SJSA1 (cell line): ENCODE measurements around the gene PLAAT2. TPM values are rescaled to one million over a fixed set of nuclear protein-coding genes. Genes with fewer than 3 reads are reported as not detected.

Source experiments
- DNase-seq, 2 experiments: peaks; one replicate each; pipeline ENCODE4 v3.0.0-alpha.2; 2015 to 2020; ENCODE audit warnings: low spot score in 2 of 2, low read depth in 1 of 2
- H3K27ac ChIP-seq: fragments of 250-450 bp; sonication (Bioruptor Pico); 2 replicates; pipeline ENCODE4 v1.5.1; 2020; ENCODE audit warnings: mild to moderate bottlenecking, moderate library complexity
- H3K27me3 ChIP-seq: fragments of 250-450 bp; sonication (Bioruptor Pico); replicated peaks from 2 replicates; pipeline ENCODE4 v1.5.1; 2020; ENCODE audit warnings: mild to moderate bottlenecking, moderate library complexity
- H3K36me3 ChIP-seq: fragments of 250-450 bp; sonication (Bioruptor Pico); 2 replicates; pipeline ENCODE4 v1.5.1; 2020; ENCODE audit warnings: mild to moderate bottlenecking
- H3K4me1 ChIP-seq: fragments of 250-450 bp; sonication (Bioruptor Pico); replicated peaks from 2 replicates; pipeline ENCODE4 v1.6.1; 2021; ENCODE audit warnings: mild to moderate bottlenecking
- H3K4me3 ChIP-seq: fragments of 250-450 bp; sonication (Bioruptor Pico); 2 replicates; pipeline ENCODE4 v1.5.1; 2020; ENCODE audit warnings: mild to moderate bottlenecking
- H3K9me3 ChIP-seq: fragments of 250-450 bp; sonication (Bioruptor Pico); replicated peaks from 2 replicates; pipeline ENCODE4 v1.5.1; 2020; ENCODE audit warnings: mild to moderate bottlenecking
- total RNA-seq: library from RNA; depleted of rRNA; stranded (reverse); fragments of >200 nt; shearing (Covaris generic); gene quantifications from 2 replicates; pipeline ENCODE4 v1.2.3, GENCODE V29; 2014

The PLAAT2 gene
- total RNA-seq, 1 experiment from 2014 or later = 0.39 TPM

GRCh38 chr11:63567044-63567840 is 4.1 kb upstream of the PLAAT2 start:
- Histone ChIP-seq H3K4me3 (no peak overlapping the region), H3K4me1 (peaks cover 31% of the 10 kb centered on the region), H3K27ac (peak overlapping the region; percentile 91), H3K27me3 (no peaks in the 10 kb centered on the region), H3K36me3 (no peaks in the 10 kb centered on the region), H3K9me3 (no peaks in the 10 kb centered on the region)
- peak; percentile 96 to 99 for DNase-seq

GRCh38 chr11:63564784-63565350 is 1.7 kb upstream of the PLAAT2 start:
- DNase-seq = peak; percentile 28 to 36

GRCh38 chr11:63564056-63564774 is 1.0 kb upstream of the PLAAT2 start:
- H3K27ac ChIP-seq = no peak overlapping the region
- H3K4me1 ChIP-seq = peaks cover 36% of the 10 kb centered on the region
- H3K36me3 ChIP-seq = no peaks in the 10 kb centered on the region
- no peaks in the 10 kb centered on the region for H3K27me3 ChIP-seq
- no peak overlapping the region for H3K4me3 ChIP-seq
- H3K9me3 ChIP-seq = no peaks in the 10 kb centered on the region
- DNase-seq = peak in 1 of 2 experiments; percentile 40

More at GRCh38 chr11:63564784-63565350, 1.7 kb upstream of the PLAAT2 start:
- no peaks in the 10 kb centered on the region for H3K9me3 ChIP-seq
- peaks cover 36% of the 10 kb centered on the region for H3K4me1 ChIP-seq
- no peak overlapping the region for H3K4me3 ChIP-seq
- H3K27me3 ChIP-seq = no peaks in the 10 kb centered on the region
- H3K27ac ChIP-seq = no peak overlapping the region
- H3K36me3 ChIP-seq = no peaks in the 10 kb centered on the region

GRCh38 chr11:63560506-63561180 is 2.5 kb downstream of the PLAAT2 start:
- Histone ChIP-seq H3K9me3 (no peaks in the 10 kb centered on the region), H3K4me1 (peaks cover 14% of the 10 kb centered on the region), H3K4me3 (no peak overlapping the region), H3K27ac (no peak overlapping the region), H3K27me3 (no peaks in the 10 kb centered on the region), H3K36me3 (no peaks in the 10 kb centered on the region)
- DNase-seq = peak in 1 of 2 experiments; percentile 37

DNA sequence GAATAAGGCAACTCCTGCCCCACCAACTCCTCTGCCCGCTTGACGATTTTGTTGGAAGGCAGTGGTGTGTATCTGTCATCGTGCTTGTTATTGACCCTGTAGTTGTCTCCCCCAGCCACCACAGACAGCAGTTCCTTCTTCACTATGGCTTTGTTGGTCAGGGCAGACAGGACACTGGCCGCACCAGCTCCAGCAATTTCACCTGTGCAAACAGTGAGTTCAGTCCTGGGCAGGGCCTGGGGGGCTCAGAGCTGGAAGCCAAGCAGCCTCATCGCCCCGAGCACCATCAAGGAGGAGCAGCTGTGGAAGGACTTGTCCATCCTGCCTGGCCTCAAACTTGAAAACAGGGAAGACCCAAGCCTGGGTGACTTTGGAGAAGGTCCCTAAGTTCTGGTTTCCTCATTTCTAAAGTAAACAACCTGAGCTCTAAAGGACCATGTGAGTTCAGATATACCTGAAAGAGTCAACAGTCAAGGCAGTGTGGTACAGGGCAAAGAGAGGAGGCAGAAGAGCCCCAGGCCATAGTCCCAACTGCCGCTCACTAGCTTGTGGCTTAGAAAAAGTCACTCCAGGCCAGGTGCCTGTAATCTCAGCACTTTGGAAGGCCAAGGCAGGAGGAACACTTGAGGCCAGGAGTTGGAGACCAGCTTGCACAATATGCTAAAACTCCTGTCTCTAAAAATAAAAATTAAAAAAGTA is 4.6 kb downstream of the PLAAT2 start:
- no peak for DNase-seq
- Histone ChIP-seq H3K4me3 (no peak overlapping the region), H3K9me3 (no peaks in the 10 kb centered on the region), H3K36me3 (no peaks in the 10 kb centered on the region), H3K27me3 (no peaks in the 10 kb centered on the region), H3K4me1 (peaks cover 5% of the 10 kb centered on the region), H3K27ac (no peak overlapping the region)

DNA sequence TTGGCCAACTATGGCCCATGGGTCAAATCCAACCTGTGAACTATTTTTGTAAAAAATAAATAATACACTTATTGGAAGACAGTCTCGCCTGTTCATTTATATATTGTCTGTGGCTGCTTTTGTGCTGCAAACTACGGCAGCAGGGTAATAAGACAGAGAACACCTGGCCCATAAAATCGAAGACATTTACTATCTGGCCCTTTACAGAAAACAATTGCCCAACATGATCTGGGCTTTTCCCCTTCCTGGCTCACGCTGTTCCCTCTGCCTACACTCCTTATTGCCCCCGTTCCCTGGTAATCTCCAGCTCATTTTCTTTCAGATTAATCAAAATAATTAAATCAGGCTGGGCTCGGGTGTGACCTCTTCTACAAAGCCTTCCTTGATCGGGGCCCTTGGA is 5.6 kb downstream of the PLAAT2 start:
- no peak overlapping the region for H3K27ac ChIP-seq
- H3K36me3 ChIP-seq = no peaks in the 10 kb centered on the region
- H3K27me3 ChIP-seq = no peaks in the 10 kb centered on the region
- H3K4me3 ChIP-seq = no peak overlapping the region
- no peaks in the 10 kb centered on the region for H3K9me3 ChIP-seq
- DNase-seq = peak in 1 of 2 experiments; percentile 28
- peaks cover 5% of the 10 kb centered on the region for H3K4me1 ChIP-seq

- H3K27ac ChIP-seq = no peak overlapping the region
- H3K36me3 ChIP-seq = no peaks in the 10 kb centered on the region
- H3K4me3 ChIP-seq = no peak overlapping the region
- no peaks in the 10 kb centered on the region for H3K27me3 ChIP-seq
- H3K9me3 ChIP-seq = no peaks in the 10 kb centered on the region
- DNase-seq = no peak
- H3K4me1 ChIP-seq = peaks cover 5% of the 10 kb centered on the region
Observed at GRCh38 chr11:63556404-63557013, 6.7 kb downstream of the PLAAT2 start.

DNA sequence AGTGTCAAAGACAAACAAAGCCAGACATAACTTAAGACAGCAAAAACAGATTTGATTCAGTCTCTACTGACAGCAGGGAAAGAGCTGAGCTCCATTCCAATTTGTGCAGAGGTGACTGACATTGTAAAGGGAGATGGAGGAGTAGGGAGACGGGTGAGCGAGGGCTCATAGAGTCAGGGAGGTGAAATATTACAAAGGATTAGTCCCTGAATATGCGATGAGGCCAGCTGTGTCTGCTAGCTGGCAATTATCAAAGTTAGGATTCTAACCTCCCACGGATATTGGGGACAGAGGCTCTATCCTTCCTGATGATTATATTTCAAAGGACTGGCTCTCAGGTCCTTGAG is 8.3 kb downstream of the PLAAT2 start:
- H3K27me3 ChIP-seq = no peaks in the 10 kb centered on the region
- no peak overlapping the region for H3K4me3 ChIP-seq
- no peaks in the 10 kb centered on the region for H3K36me3 ChIP-seq
- H3K9me3 ChIP-seq = no peaks in the 10 kb centered on the region
- no peaks in the 10 kb centered on the region; the same call in 1 of the 2 replicates for H3K4me1 ChIP-seq
- DNase-seq = peak in 1 of 2 experiments; percentile 19
- H3K27ac ChIP-seq = no peak overlapping the region

DNA sequence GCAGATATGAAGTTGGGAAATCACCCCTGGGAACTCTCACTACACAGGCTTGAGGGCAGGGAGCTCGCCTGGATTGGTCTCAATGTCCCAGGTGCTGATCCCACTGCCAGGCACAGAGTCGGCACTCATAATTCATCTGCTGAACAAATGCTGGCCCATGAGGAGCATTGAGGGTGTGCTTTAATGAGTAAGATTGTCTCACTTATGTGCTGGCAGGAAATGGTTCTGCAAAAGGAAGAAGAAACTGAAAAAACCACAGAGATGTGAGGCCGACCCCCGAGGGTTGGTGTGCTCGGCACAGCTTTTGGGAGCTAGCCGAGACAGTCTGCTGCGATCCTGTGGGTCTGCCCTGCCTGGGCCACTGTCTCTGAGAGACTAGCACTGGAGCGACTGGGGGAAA is 9.4 kb downstream of the PLAAT2 start:
- Histone ChIP-seq H3K4me3 (no peak overlapping the region), H3K4me1 (no peaks in the 10 kb centered on the region; the same call in 1 of the 2 replicates), H3K27ac (no peak overlapping the region), H3K27me3 (no peaks in the 10 kb centered on the region), H3K9me3 (no peaks in the 10 kb centered on the region), H3K36me3 (no peaks in the 10 kb centered on the region)
- peak in 1 of 2 experiments; percentile 35 for DNase-seq

GRCh38 chr11:63552921-63553320 is 10.3 kb downstream of the PLAAT2 start:
- H3K4me1 ChIP-seq = no peaks in the 10 kb centered on the region; the same call in 1 of the 2 replicates
- H3K27ac ChIP-seq = no peak overlapping the region
- peak in 1 of 2 experiments; percentile 27 for DNase-seq
- H3K9me3 ChIP-seq = no peaks in the 10 kb centered on the region
- H3K36me3 ChIP-seq = no peaks in the 10 kb centered on the region
- H3K4me3 ChIP-seq = no peak overlapping the region
- no peaks in the 10 kb centered on the region for H3K27me3 ChIP-seq

DNA sequence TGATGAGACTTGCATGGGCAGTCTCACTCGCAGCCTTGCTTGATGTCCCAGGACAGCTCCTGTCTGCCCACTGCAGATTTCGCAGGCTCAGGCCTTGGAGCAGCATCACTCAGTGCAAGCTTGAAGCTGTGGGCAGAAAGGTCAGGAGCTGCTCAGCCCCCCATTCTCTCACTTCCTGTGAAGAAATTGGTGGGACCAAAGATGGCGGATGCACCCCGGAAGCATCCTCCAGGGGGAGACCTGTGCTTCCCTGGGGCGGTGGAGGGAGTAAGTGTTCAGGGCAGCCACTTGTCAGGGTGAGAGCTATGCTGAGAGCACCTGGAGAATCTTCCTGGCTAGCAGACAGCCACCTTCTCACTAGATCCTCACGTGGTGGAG is 11.3 kb downstream of the PLAAT2 start:
- H3K4me1 ChIP-seq = no peaks in the 10 kb centered on the region; the same call in 1 of the 2 replicates
- H3K9me3 ChIP-seq = no peaks in the 10 kb centered on the region
- no peaks in the 10 kb centered on the region for H3K36me3 ChIP-seq
- no peak overlapping the region for H3K27ac ChIP-seq
- DNase-seq = no peak
- H3K4me3 ChIP-seq = no peak overlapping the region
- H3K27me3 ChIP-seq = no peaks in the 10 kb centered on the region

DNA sequence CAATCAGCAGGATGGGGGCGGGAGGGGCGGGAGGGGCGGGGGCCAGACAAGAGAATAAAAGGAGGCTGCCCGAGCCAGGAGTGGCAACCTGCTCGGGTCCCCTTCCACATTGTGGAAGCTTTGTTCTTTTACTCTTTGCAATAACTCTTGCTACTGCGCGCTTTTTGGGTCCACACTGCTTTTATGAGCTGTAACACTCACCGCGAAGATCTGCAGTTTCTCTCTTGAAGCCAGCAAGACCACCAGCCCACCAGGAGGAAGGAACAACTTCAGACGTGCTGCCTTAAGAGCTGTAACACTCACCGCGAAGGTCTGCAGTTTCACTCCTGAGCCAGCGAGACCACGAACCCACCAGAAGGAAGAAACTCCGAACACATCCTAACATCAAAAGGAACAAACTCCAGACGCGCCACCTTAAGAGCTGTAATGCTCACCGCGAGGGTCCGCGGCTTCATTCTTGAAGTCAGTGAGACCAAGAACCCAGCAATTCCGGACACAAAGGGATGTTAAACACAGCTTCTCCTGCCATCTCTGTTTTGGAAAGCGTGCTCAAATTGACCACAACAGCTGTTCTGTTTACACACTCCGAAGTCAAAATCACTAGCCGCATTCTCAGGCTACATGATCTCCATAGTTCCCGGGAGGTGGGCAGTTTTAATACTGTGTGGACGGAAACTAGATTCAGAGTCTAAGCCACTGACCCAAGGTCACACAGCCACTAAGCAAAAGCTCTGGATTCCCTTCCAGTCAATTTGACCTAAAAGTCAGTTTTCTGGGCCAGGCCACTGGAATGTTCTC is 11.9 kb downstream of the PLAAT2 start:
- H3K4me3 ChIP-seq = no peak overlapping the region
- no peak overlapping the region for H3K27ac ChIP-seq
- peak in 1 of 2 experiments; percentile 37 for DNase-seq
- H3K27me3 ChIP-seq = no peaks in the 10 kb centered on the region
- H3K36me3 ChIP-seq = no peaks in the 10 kb centered on the region
- no peaks in the 10 kb centered on the region for H3K9me3 ChIP-seq
- no peaks in the 10 kb centered on the region; the same call in 1 of the 2 replicates for H3K4me1 ChIP-seq
